Measurements from ENCODE around the gene TTC7B.

The TTC7B gene

DNA sequence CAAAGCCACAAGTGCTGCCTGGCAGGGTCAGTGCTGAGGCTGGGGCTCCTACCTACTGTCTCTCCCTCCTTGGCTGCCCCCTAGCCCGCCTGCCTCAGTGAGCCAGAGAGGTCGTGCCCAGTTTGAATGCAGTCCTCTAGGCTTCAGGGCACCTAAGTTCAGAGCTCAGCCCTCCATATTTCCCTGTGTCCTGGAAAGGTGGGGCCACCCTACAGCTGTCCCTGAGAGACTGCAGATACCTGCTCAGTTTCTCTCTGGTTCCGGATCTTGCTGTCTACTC, 276.8 kb downstream of the TTC7B start:
- Histone ChIP-seq H2BK15ac (ENCODE audit: low read length) (no peak overlapping the region), H4K8ac (ENCODE audit: low read depth, low read length) (no peak overlapping the region), H4K91ac (ENCODE audit: low read depth, low read length, poor library complexity) (peak overlapping the region; percentile 22), H3K9ac (ENCODE audit: low read depth, low read length, poor library complexity) (no peak overlapping the region), H2AFZ (ENCODE audit: low read length) (no peak overlapping the region), H3K27me3 (ENCODE audit: control insufficient read depth in 3 of 3, insufficient read depth in 3 of 3, low read depth in 1 of 3, low read length in 3 of 3) (no peaks in the 10 kb centered on the region), H2BK12ac (ENCODE audit: low read length) (no peak overlapping the region), H3K27ac (replicated peaks; ENCODE audit: low read length) (no peak overlapping the region), H3K79me1 (ENCODE audit: low read depth, low read length) (no peaks in the 10 kb centered on the region), H3K4ac (ENCODE audit: low read length) (no peak overlapping the region), H3K36me3 (replicated peaks in 1 of 2; ENCODE audit: control insufficient read depth in 2 of 2, insufficient read depth in 2 of 2, low read length in 2 of 2) (peaks cover 0 to 10% of the 10 kb centered on the region in 2 donors), H3K4me3 (ENCODE audit: low read length in 2 of 2) (no peak overlapping the region), H3K9me3 (replicated peaks in 1 of 2; ENCODE audit: control insufficient read depth in 2 of 2, insufficient read depth in 1 of 2, low read depth in 1 of 2, low read length in 2 of 2) (peaks cover 0 to 2% of the 10 kb centered on the region in 2 donors), H2AK5ac (ENCODE audit: low read depth, low read length) (peak overlapping the region; percentile 13), H3K18ac (ENCODE audit: low read length) (no peak overlapping the region), H3K4me1 (ENCODE audit: control insufficient read depth in 2 of 2, insufficient read depth in 1 of 2, low read depth in 1 of 2, low read length in 2 of 2) (peaks cover 2 to 6% of the 10 kb centered on the region in 2 donors), H3K14ac (ENCODE audit: low read length) (no peak overlapping the region), H2BK120ac (ENCODE audit: low read depth, low read length) (no peak overlapping the region), H3K23ac (ENCODE audit: low read depth, low read length, poor library complexity) (no peak overlapping the region), H3K4me2 (ENCODE audit: insufficient read depth, low read length, poor library complexity, severe bottlenecking) (no peak overlapping the region), H2BK5ac (ENCODE audit: low read length) (no peak overlapping the region)
- WGBS, 2 donors (ENCODE audit: extremely low coverage in 2 of 2, insufficient read length in 2 of 2, insufficient replicate concordance in 1 of 2), result no CpG with 5 or more reads among the region's 3 CpGs
- no peak for DNase-seq (ENCODE audit: low spot score)

DNA sequence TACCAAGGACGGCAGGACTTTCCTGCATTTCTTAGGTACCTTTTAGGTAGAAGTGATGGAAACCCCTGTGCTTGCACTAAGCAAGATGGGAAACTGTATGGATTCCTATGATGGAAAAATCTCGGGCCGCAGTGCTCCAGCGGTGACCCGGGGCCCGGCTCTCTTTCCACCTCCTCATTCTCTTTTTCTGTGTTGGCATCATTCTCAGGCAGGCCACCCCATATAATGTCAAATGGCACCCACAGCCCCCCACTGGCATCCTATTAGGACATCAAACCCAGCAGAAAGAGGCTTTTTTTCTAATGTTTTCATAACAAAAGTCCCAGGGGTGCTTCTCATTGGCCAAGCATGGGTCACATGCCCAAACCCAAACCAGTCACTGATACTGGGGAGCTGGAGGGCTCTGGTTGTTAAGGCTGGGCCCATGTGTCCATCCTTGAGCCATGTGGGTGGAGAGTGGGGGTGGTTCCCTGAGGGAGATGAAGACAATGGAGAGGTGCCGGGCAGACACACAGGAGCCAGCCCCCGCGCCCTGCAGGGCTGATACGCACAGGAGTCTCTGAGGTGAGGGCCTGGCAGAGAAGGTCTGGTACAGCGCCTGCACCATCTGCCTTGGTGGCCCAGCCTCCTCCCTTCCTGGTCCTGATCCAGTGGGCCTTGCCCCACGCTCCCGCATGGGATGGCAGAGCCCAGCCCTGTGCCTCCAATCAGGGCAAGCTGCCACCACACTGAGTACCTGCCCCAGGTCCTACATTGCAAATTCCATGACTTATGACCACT, 277.3 kb downstream of the TTC7B start:
- Histone ChIP-seq H3K4ac (ENCODE audit: low read length) (no peak overlapping the region), H3K27me3 (ENCODE audit: control insufficient read depth in 3 of 3, insufficient read depth in 3 of 3, low read depth in 1 of 3, low read length in 3 of 3) (no peaks in the 10 kb centered on the region), H3K27ac (replicated peaks; ENCODE audit: low read length) (no peak overlapping the region), H2BK120ac (ENCODE audit: low read depth, low read length) (no peak overlapping the region), H2AK5ac (ENCODE audit: low read depth, low read length) (no peak overlapping the region), H3K14ac (ENCODE audit: low read length) (no peak overlapping the region), H2BK12ac (ENCODE audit: low read length) (no peak overlapping the region), H3K9me3 (replicated peaks in 1 of 2; ENCODE audit: control insufficient read depth in 2 of 2, insufficient read depth in 1 of 2, low read depth in 1 of 2, low read length in 2 of 2) (peaks cover 0 to 2% of the 10 kb centered on the region in 2 donors), H3K36me3 (replicated peaks in 1 of 2; ENCODE audit: control insufficient read depth in 2 of 2, insufficient read depth in 2 of 2, low read length in 2 of 2) (peaks cover 0 to 10% of the 10 kb centered on the region in 2 donors), H4K91ac (ENCODE audit: low read depth, low read length, poor library complexity) (no peak overlapping the region), H2BK15ac (ENCODE audit: low read length) (no peak overlapping the region), H3K79me1 (ENCODE audit: low read depth, low read length) (no peaks in the 10 kb centered on the region), H2BK5ac (ENCODE audit: low read length) (no peak overlapping the region), H3K23ac (ENCODE audit: low read depth, low read length, poor library complexity) (no peak overlapping the region), H3K18ac (ENCODE audit: low read length) (peak overlapping the region; percentile 81), H3K4me2 (ENCODE audit: insufficient read depth, low read length, poor library complexity, severe bottlenecking) (no peak overlapping the region), H3K4me1 (ENCODE audit: control insufficient read depth in 2 of 2, insufficient read depth in 1 of 2, low read depth in 1 of 2, low read length in 2 of 2) (peaks cover 2 to 6% of the 10 kb centered on the region in 2 donors), H3K9ac (ENCODE audit: low read depth, low read length, poor library complexity) (no peak overlapping the region), H3K4me3 (ENCODE audit: low read length in 2 of 2) (no peak overlapping the region), H2AFZ (ENCODE audit: low read length) (no peak overlapping the region), H4K8ac (ENCODE audit: low read depth, low read length) (no peak overlapping the region)
- no CpG with 5 or more reads among the region's 13 CpGs for WGBS, 2 donors (ENCODE audit: extremely low coverage in 2 of 2, insufficient read length in 2 of 2, insufficient replicate concordance in 1 of 2)
- no peak for DNase-seq (ENCODE audit: low spot score)

DNA sequence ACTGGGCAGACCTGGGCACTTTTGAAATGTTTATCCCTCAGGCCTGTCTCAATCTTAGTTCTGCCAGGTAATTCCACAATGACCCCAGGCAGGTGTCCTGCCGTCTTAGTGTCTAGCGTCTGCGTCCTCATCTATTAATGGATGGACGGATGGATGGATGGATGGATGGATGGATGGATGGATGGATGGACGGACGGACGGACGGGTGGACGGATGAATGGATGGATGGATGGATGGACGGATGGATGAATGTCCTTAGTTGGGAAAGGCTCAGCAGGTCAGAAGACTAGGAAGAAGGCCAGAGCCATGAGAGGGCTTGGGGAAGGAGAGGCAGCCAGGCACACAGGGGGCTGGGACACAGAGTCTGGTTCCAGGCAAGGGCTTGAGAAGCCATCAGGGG, 278.1 kb downstream of the TTC7B start:
- Histone ChIP-seq H3K23ac (ENCODE audit: low read depth, low read length, poor library complexity) (no peak overlapping the region), H2BK5ac (ENCODE audit: low read length) (no peak overlapping the region), H2AFZ (ENCODE audit: low read length) (no peak overlapping the region), H3K18ac (ENCODE audit: low read length) (no peak overlapping the region), H3K9ac (ENCODE audit: low read depth, low read length, poor library complexity) (no peak overlapping the region), H2BK12ac (ENCODE audit: low read length) (no peak overlapping the region), H4K91ac (ENCODE audit: low read depth, low read length, poor library complexity) (no peak overlapping the region), H3K79me1 (ENCODE audit: low read depth, low read length) (no peaks in the 10 kb centered on the region), H2BK120ac (ENCODE audit: low read depth, low read length) (no peak overlapping the region), H3K4me2 (ENCODE audit: insufficient read depth, low read length, poor library complexity, severe bottlenecking) (no peak overlapping the region), H3K36me3 (replicated peaks in 1 of 2; ENCODE audit: control insufficient read depth in 2 of 2, insufficient read depth in 2 of 2, low read length in 2 of 2) (peaks cover 0 to 10% of the 10 kb centered on the region in 2 donors), H3K4ac (ENCODE audit: low read length) (no peak overlapping the region), H3K4me3 (ENCODE audit: low read length in 2 of 2) (no peak overlapping the region), H3K14ac (ENCODE audit: low read length) (no peak overlapping the region), H3K4me1 (ENCODE audit: control insufficient read depth in 2 of 2, insufficient read depth in 1 of 2, low read depth in 1 of 2, low read length in 2 of 2) (peaks cover 6 to 8% of the 10 kb centered on the region in 2 donors), H3K27me3 (ENCODE audit: control insufficient read depth in 3 of 3, insufficient read depth in 3 of 3, low read depth in 1 of 3, low read length in 3 of 3) (no peaks in the 10 kb centered on the region), H2AK5ac (ENCODE audit: low read depth, low read length) (no peak overlapping the region), H4K8ac (ENCODE audit: low read depth, low read length) (no peak overlapping the region), H2BK15ac (ENCODE audit: low read length) (no peak overlapping the region), H3K9me3 (replicated peaks in 1 of 2; ENCODE audit: control insufficient read depth in 2 of 2, insufficient read depth in 1 of 2, low read depth in 1 of 2, low read length in 2 of 2) (peaks cover 0 to 2% of the 10 kb centered on the region in 2 donors), H3K27ac (replicated peaks; ENCODE audit: low read length) (no peak overlapping the region)
- no CpG with 5 or more reads among the region's 10 CpGs for WGBS, 2 donors (ENCODE audit: extremely low coverage in 2 of 2, insufficient read length in 2 of 2, insufficient replicate concordance in 1 of 2)
- DNase-seq (ENCODE audit: low spot score), result no peak

DNA sequence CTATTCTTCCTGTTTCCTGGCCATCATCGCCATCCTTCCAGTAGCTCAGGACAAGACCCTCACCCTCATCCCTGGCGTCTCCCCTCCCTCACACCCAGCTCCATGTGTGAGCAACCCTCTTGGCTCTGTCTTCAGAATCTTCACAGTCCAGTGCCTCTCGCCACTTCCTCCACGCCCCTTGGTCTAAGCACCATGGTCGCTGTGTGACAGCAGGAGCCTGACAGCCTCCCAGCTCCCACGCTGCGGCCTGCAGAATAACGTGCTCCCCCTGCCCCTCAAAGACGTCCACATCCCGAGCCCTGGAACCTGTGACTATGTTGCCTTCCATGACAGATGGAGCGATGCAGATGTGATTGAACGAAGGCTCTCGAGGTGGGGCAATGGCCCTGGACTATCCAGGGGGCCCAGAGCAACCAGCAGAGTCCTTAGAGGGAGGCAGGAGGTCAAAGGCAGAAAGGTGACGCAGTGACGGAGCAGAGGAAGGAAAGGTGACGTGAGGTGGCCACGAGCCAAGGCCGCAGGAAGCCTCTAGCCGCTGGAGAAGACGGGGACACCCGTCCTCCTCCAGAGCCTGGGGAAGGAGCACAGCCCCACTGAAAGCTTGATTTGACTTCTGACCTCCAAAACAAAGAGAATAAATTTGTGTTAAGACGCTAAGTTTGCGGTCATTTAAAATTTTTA, 279.6 kb downstream of the TTC7B start:
- no CpG with 5 or more reads among the region's 23 CpGs for WGBS, 2 donors (ENCODE audit: extremely low coverage in 2 of 2, insufficient read length in 2 of 2, insufficient replicate concordance in 1 of 2)
- no peak overlapping the region for H2AFZ ChIP-seq (ENCODE audit: low read length)

More for the DNA sequence above, 279.6 kb downstream of the TTC7B start:
- no peak for DNase-seq (ENCODE audit: low spot score)
- no peak overlapping the region for H3K4me3 ChIP-seq (ENCODE audit: low read length in 2 of 2)
- no peaks in the 10 kb centered on the region for H3K27me3 ChIP-seq (ENCODE audit: control insufficient read depth in 3 of 3, insufficient read depth in 3 of 3, low read depth in 1 of 3, low read length in 3 of 3)
- no peak overlapping the region for H2BK12ac ChIP-seq (ENCODE audit: low read length)
- H3K4me1 ChIP-seq (ENCODE audit: control insufficient read depth in 2 of 2, insufficient read depth in 1 of 2, low read depth in 1 of 2, low read length in 2 of 2), result peaks cover 6 to 8% of the 10 kb centered on the region in 2 donors
- H3K9ac ChIP-seq (ENCODE audit: low read depth, low read length, poor library complexity), result peak overlapping the region; percentile 70
- no peak overlapping the region for H3K14ac ChIP-seq (ENCODE audit: low read length)
- peak overlapping the region; percentile 58 for H3K4ac ChIP-seq (ENCODE audit: low read length)
- H2AK5ac ChIP-seq (ENCODE audit: low read depth, low read length), result peak overlapping the region; percentile 88
- no peak overlapping the region for H2BK120ac ChIP-seq (ENCODE audit: low read depth, low read length)
- H3K23ac ChIP-seq (ENCODE audit: low read depth, low read length, poor library complexity), result no peak overlapping the region
- H3K9me3 ChIP-seq (replicated peaks in 1 of 2; ENCODE audit: control insufficient read depth in 2 of 2, insufficient read depth in 1 of 2, low read depth in 1 of 2, low read length in 2 of 2), result peaks cover 0 to 2% of the 10 kb centered on the region in 2 donors
- peak overlapping the region; percentile 80 for H4K91ac ChIP-seq (ENCODE audit: low read depth, low read length, poor library complexity)
- H3K18ac ChIP-seq (ENCODE audit: low read length), result peak overlapping the region; percentile 78
- H2BK15ac ChIP-seq (ENCODE audit: low read length), result no peak overlapping the region
- no peaks in the 10 kb centered on the region for H3K79me1 ChIP-seq (ENCODE audit: low read depth, low read length)
- no peak overlapping the region for H3K4me2 ChIP-seq (ENCODE audit: insufficient read depth, low read length, poor library complexity, severe bottlenecking)
- no peak overlapping the region for H4K8ac ChIP-seq (ENCODE audit: low read depth, low read length)
- H2BK5ac ChIP-seq (ENCODE audit: low read length), result peak overlapping the region; percentile 11
- peaks cover 0 to 10% of the 10 kb centered on the region in 2 donors for H3K36me3 ChIP-seq (replicated peaks in 1 of 2; ENCODE audit: control insufficient read depth in 2 of 2, insufficient read depth in 2 of 2, low read length in 2 of 2)
- no peak overlapping the region for H3K27ac ChIP-seq (replicated peaks; ENCODE audit: low read length)
